IMR-90 (cell line): ENCODE measurements around the gene HIVEP3. TPM values are rescaled to one million over a fixed set of nuclear protein-coding genes. Genes with fewer than 3 reads are reported as not detected.

ENCODE experiments used
- ATAC-seq: fragments of 200-7000 bp; cut with Tn5 transposase; 2 replicates; pipeline ENCODE4 v1.9.1; 2020; ENCODE audit warnings: low read depth, mild to moderate bottlenecking, moderate library complexity
- BruUV-seq: library from RNA; stranded (reverse); fragments of 400-500 nt; replicated peaks from 2 replicates; lab custom pipeline; 2021; lab: Mats Ljungman, UMichigan
- CTCF ChIA-PET: fragments of 300-600 bp; formaldehyde crosslinking; extraction: SDS; loops from one replicate; lab custom pipeline; 2021; ENCODE audit warnings: antibody characterized with exemption; lab: Yijun Ruan, JAX
- POLR2A ChIA-PET: fragments of 300-600 bp; sonication (Branson Sonifier 250); formaldehyde crosslinking; loops from one replicate; lab custom pipeline; 2022; ENCODE audit warnings: antibody characterized with exemption; ENCODE audit not compliant: unreplicated experiment; lab: Charles Lee
- DNase-seq: peaks from one replicate; pipeline ENCODE4 v3.0.0; 2013
- H2AFZ ChIP-seq: replicated peaks from 2 replicates; pipeline ENCODE3; 2013; ENCODE audit warnings: low read length, mild to moderate bottlenecking; ENCODE audit not compliant: poor library complexity
- H2AK5ac ChIP-seq: 2 replicates; pipeline ENCODE4 v1.6.1; 2013; ENCODE audit warnings: low read depth, low read length, inconsistent platforms
- H2AK9ac ChIP-seq: replicated peaks from 2 replicates; pipeline ENCODE3; 2013; ENCODE audit warnings: mild to moderate bottlenecking, low read depth, low read length, moderate library complexity; ENCODE audit not compliant: poor library complexity
- H2BK120ac ChIP-seq: 2 replicates; pipeline ENCODE4 v1.6.1; 2013; ENCODE audit warnings: low read depth, low read length, inconsistent platforms
- H2BK15ac ChIP-seq: 3 replicates; pipeline ENCODE4 v1.6.1; 2013; ENCODE audit warnings: low read depth, low read length, inconsistent platforms
- H2BK20ac ChIP-seq: 2 replicates; pipeline ENCODE4 v1.6.1; 2013; ENCODE audit warnings: low read depth, mild to moderate bottlenecking, inconsistent platforms, low read length, moderate library complexity
- H2BK5ac ChIP-seq: 2 replicates; pipeline ENCODE4 v1.6.1; 2013; ENCODE audit warnings: mild to moderate bottlenecking, low read depth, low read length, inconsistent platforms; ENCODE audit not compliant: poor library complexity, severe bottlenecking
- H3K14ac ChIP-seq: replicated peaks from 2 replicates; pipeline ENCODE4 v1.6.1; 2013; ENCODE audit warnings: low read depth, low read length, inconsistent platforms
- H3K18ac ChIP-seq: 2 replicates; pipeline ENCODE4 v1.6.1; 2013; ENCODE audit warnings: low read depth, low read length, control low read depth
- H3K23ac ChIP-seq: 2 replicates; pipeline ENCODE4 v1.6.1; 2013; ENCODE audit warnings: low read depth, low read length, inconsistent platforms
- H3K27ac ChIP-seq: 2 replicates; pipeline ENCODE4 v1.5.1; 2013; ENCODE audit warnings: mild to moderate bottlenecking, control low read depth, low read length; ENCODE audit not compliant: insufficient read depth
- H3K27me3 ChIP-seq: 2 replicates; pipeline ENCODE4 v1.6.1; 2013; ENCODE audit warnings: low read length; ENCODE audit not compliant: control insufficient read depth, insufficient read depth
- H3K36me3 ChIP-seq: 2 replicates; pipeline ENCODE4 v1.6.1; 2013; ENCODE audit warnings: low read length, mixed read lengths; ENCODE audit not compliant: control insufficient read depth, insufficient read depth
- H3K4ac ChIP-seq: 2 replicates; pipeline ENCODE4 v1.6.1; 2013; ENCODE audit warnings: low read depth, low read length, inconsistent platforms
- H3K4me1 ChIP-seq: 2 replicates; pipeline ENCODE4 v1.6.1; 2013; ENCODE audit warnings: low read length, mixed read lengths; ENCODE audit not compliant: control insufficient read depth, insufficient read depth
- H3K4me2 ChIP-seq: 2 replicates; pipeline ENCODE4 v1.6.1; 2013; ENCODE audit warnings: low read depth, mild to moderate bottlenecking, control low read depth, low read length, moderate library complexity
- H3K4me3 ChIP-seq: 2 replicates; pipeline ENCODE4 v1.5.1; 2013; ENCODE audit warnings: low read depth, mild to moderate bottlenecking, control low read depth, low read length, moderate library complexity; ENCODE audit not compliant: insufficient read depth
- H3K56ac ChIP-seq: 2 replicates; pipeline ENCODE4 v1.6.1; 2013; ENCODE audit warnings: low read length, inconsistent platforms; ENCODE audit not compliant: insufficient read depth; ENCODE audit errors: extremely low read depth
- H3K79me1 ChIP-seq, 2 experiments: 2 replicates each; pipeline ENCODE4 v1.6.1; 2013; ENCODE audit warnings: low read length in 2 of 2, inconsistent platforms in 1 of 2, low read depth in 1 of 2
- H3K9ac ChIP-seq: 2 replicates; pipeline ENCODE4 v1.6.1; 2013; ENCODE audit warnings: low read depth, low read length, control low read depth
- H3K9me1 ChIP-seq: 2 replicates; pipeline ENCODE4 v1.6.1; 2013; ENCODE audit warnings: low read length, inconsistent platforms; ENCODE audit not compliant: insufficient read depth
- H3K9me3 ChIP-seq: 2 replicates; pipeline ENCODE4 v1.6.1; 2013; ENCODE audit warnings: low read length; ENCODE audit not compliant: control insufficient read depth, insufficient read depth
- H4K20me1 ChIP-seq: 2 replicates; pipeline ENCODE4 v1.6.1; 2013; ENCODE audit warnings: low read length, inconsistent platforms; ENCODE audit not compliant: insufficient read depth
- H4K5ac ChIP-seq: 2 replicates; pipeline ENCODE4 v1.6.1; 2013; ENCODE audit warnings: mild to moderate bottlenecking, low read depth, low read length, control low read depth
- H4K8ac ChIP-seq, 2 experiments: 2 replicates each; pipeline ENCODE4 v1.6.1; 2013; ENCODE audit warnings: low read depth in 2 of 2, low read length in 2 of 2, control low read depth in 1 of 2, inconsistent platforms in 1 of 2
- H4K91ac ChIP-seq: 2 replicates; pipeline ENCODE4 v1.6.1; 2013; ENCODE audit warnings: low read depth, low read length, inconsistent platforms; ENCODE audit not compliant: insufficient read depth
- BHLHE40 ChIP-seq: fragments of 150-350 bp; IDR thresholded peaks from 2 replicates; pipeline ENCODE4 v1.6.1; 2016; ENCODE audit warnings: mild to moderate bottlenecking, low read depth, low read length
- CEBPB ChIP-seq: IDR thresholded peaks from 2 replicates; pipeline ENCODE4 v1.6.1; 2012; ENCODE audit warnings: low read depth, low read length, improper control_type of control experiment
- FOS ChIP-seq: fragments of 150-350 bp; IDR thresholded peaks from 2 replicates; pipeline ENCODE4 v1.6.1; 2016; ENCODE audit warnings: low read depth, low read length
- MAFK ChIP-seq: IDR thresholded peaks from 2 replicates; pipeline ENCODE4 v1.6.1; 2012; ENCODE audit warnings: low read depth, low read length, improper control_type of control experiment
- MAZ ChIP-seq: IDR thresholded peaks from 2 replicates; pipeline ENCODE4 v1.6.1; 2012; ENCODE audit warnings: low read depth, mild to moderate bottlenecking, low read length, improper control_type of control experiment, moderate library complexity, borderline replicate concordance
- MXI1 ChIP-seq: IDR thresholded peaks from 2 replicates; pipeline ENCODE4 v1.6.1; 2012; ENCODE audit warnings: low read depth, mild to moderate bottlenecking, low read length, moderate library complexity, borderline replicate concordance
- POLR2A ChIP-seq: IDR thresholded peaks from 2 replicates; pipeline ENCODE4 v1.6.1; 2012; ENCODE audit warnings: mild to moderate bottlenecking, low read depth, low read length
- RAD21 ChIP-seq: IDR thresholded peaks from 2 replicates; pipeline ENCODE4 v1.6.1; 2012; ENCODE audit warnings: low read length, improper control_type of control experiment
- RCOR1 ChIP-seq: IDR thresholded peaks from 2 replicates; pipeline ENCODE4 v1.6.1; 2012; ENCODE audit warnings: mild to moderate bottlenecking, low read length, improper control_type of control experiment; ENCODE audit not compliant: insufficient replicate concordance
- RFX5 ChIP-seq: IDR thresholded peaks from 2 replicates; pipeline ENCODE4 v1.8.0; 2012; ENCODE audit warnings: low read depth, mild to moderate bottlenecking, low read length, moderate library complexity
- WGBS, 2 experiments: methylation state at CpG; one replicate each; pipeline versions ENCODE4 v1.1.5 to v1.1.7; 2013; ENCODE audit warnings: missing lambda C conversion rate in 2 of 2; ENCODE audit not compliant: insufficient read length in 1 of 2; ENCODE audit errors: extremely low coverage in 2 of 2; 5-methylcytosine and 5-hydroxymethylcytosine counted together
- dilution Hi-C: fragments of 300-500 bp; cut with HindIII; formaldehyde crosslinking; loops from one replicate; pipeline ENCODE4 v1.14.3; 2018; ENCODE audit warnings: low sequenced_read_pairs; ENCODE audit not compliant: unreplicated experiment
- in situ Hi-C: fragments of 300-500 bp; cut with MboI; formaldehyde crosslinking; loops from 3 replicates; pipeline ENCODE4 v1.14.3; 2019; ENCODE audit warnings: low sequenced_read_pairs, inconsistent platforms, mixed read lengths
- intact Hi-C: fragments of 100-400 bp; cut with micrococcal nuclease; formaldehyde crosslinking; loops from 2 replicates; pipeline ENCODE4 v1.10.0; 2022
- polyA plus RNA-seq, 3 experiments: library from polyadenylated mRNA; depleted of rRNA; stranded (reverse); fragments of >200 nt; gene quantifications; 2 replicates each; pipeline ENCODE4 v1.2.3, GENCODE V29; 2012; ENCODE audit warnings: low replicate concordance in 1 of 3
- total RNA-seq: library from RNA; depleted of rRNA; stranded (reverse); fragments of >200 nt; gene quantifications from 2 replicates; pipeline ENCODE4 v1.2.3, GENCODE V29; 2012
- TF ChIP-seq, protein P1 (sequence below): conservative IDR thresholded peaks from 2 replicates; pipeline ENCODE4 v1.5.1; 2012; ENCODE audit warnings: mild to moderate bottlenecking, low read depth, low read length, improper control_type of control experiment
- TF ChIP-seq, protein P2 (sequence below): fragments of 150-350 bp; IDR thresholded peaks from 2 replicates; pipeline ENCODE4 v1.6.1; 2017; ENCODE audit warnings: mild to moderate bottlenecking, antibody characterized with exemption, low read length, low read depth

The HIVEP3 gene
- total and polyA plus RNA-seq, 2 of the 4 experiments (the other 2 are of a cell fraction) = 1.4 to 4.0 TPM

DNA sequence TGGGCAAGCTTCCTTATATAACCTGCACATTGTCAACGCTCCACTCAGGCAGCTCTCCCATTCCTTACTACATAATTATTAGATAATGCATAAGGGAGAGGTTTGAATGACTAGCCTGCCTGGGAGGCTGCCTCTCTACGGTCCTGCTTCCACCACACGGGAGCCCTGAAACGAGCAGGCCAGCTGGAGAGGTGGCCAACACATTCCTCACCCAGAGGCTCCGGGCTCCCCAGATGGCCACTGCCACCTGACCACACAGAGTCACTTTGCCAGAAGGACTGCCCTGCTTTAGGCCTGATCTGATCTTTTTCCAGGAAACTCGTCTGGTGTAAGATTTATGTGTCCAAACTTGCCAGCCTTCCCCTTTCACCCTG is 27.9 kb downstream of the HIVEP3 start:
- WGBS, 2 experiments = no CpG with 5 or more reads among the region's 6 CpGs
- no peak overlapping the region for H3K56ac ChIP-seq
- intact Hi-C loops = no loop called here
- no peak overlapping the region for H2BK5ac ChIP-seq
- H3K9me3 ChIP-seq = no peaks in the 10 kb centered on the region
- H2AFZ ChIP-seq = peak overlapping the region; percentile 89
- H4K8ac ChIP-seq = peak overlapping the region; percentile 58 to 77
- H3K27me3 ChIP-seq = no peaks in the 10 kb centered on the region
- H4K5ac ChIP-seq = peak overlapping the region; percentile 31; the same call in 1 of the 2 replicates
- dilution Hi-C loops = no loop called here
- H3K36me3 ChIP-seq = no peaks in the 10 kb centered on the region
- peaks cover 17% of the 10 kb centered on the region; the same call in 1 of the 2 replicates for H3K9me1 ChIP-seq
- peaks cover 10% of the 10 kb centered on the region for H3K4me1 ChIP-seq
- H3K4me2 ChIP-seq = 0 out of 2 replicates have a peak overlapping the region, but pooled peaks have one; percentile 92
- no peak overlapping the region for H3K27ac ChIP-seq
- CTCF ChIA-PET = interaction anchor here (1.4 kb wide), 1 partner anchor 42 kb away, joined by 3 read pairs; no protein-coding TSS in a partner anchor
- H3K23ac ChIP-seq = peak overlapping the region; percentile 10; the same call in 1 of the 2 replicates
- DNase-seq = peak; percentile 29
- H3K79me1 ChIP-seq = no peaks in the 10 kb centered on the region
- H2AK9ac ChIP-seq = no peak overlapping the region
- H4K91ac ChIP-seq = peak overlapping the region; percentile 24; the same call in 1 of the 2 replicates
- no peaks in the 10 kb centered on the region for H4K20me1 ChIP-seq
- H3K14ac ChIP-seq = 0 out of 2 replicates have a peak overlapping the region, but pooled peaks have one; percentile 13
- TF ChIP-seq BHLHE40 = no peak
- no peak for TF ChIP-seq RCOR1
- no peak for TF ChIP-seq RFX5
- no peak for TF ChIP-seq POLR2A
- no peak for TF ChIP-seq FOS
- TF ChIP-seq, protein P1, sequence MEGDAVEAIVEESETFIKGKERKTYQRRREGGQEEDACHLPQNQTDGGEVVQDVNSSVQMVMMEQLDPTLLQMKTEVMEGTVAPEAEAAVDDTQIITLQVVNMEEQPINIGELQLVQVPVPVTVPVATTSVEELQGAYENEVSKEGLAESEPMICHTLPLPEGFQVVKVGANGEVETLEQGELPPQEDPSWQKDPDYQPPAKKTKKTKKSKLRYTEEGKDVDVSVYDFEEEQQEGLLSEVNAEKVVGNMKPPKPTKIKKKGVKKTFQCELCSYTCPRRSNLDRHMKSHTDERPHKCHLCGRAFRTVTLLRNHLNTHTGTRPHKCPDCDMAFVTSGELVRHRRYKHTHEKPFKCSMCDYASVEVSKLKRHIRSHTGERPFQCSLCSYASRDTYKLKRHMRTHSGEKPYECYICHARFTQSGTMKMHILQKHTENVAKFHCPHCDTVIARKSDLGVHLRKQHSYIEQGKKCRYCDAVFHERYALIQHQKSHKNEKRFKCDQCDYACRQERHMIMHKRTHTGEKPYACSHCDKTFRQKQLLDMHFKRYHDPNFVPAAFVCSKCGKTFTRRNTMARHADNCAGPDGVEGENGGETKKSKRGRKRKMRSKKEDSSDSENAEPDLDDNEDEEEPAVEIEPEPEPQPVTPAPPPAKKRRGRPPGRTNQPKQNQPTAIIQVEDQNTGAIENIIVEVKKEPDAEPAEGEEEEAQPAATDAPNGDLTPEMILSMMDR = no peak
- TF ChIP-seq, protein P2, sequence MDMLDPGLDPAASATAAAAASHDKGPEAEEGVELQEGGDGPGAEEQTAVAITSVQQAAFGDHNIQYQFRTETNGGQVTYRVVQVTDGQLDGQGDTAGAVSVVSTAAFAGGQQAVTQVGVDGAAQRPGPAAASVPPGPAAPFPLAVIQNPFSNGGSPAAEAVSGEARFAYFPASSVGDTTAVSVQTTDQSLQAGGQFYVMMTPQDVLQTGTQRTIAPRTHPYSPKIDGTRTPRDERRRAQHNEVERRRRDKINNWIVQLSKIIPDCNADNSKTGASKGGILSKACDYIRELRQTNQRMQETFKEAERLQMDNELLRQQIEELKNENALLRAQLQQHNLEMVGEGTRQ = no peak
- TF ChIP-seq RAD21 = no peak
- TF ChIP-seq MAFK = no peak
- no peak for TF ChIP-seq MAZ
- no peak for TF ChIP-seq CEBPB
- no peak for TF ChIP-seq MXI1
- in situ Hi-C loops = no loop called here
- POLR2A ChIA-PET = no interaction called here
- ATAC-seq = peak; percentile 33
- no peak overlapping the region for H3K4me3 ChIP-seq
- H3K9ac ChIP-seq = peak overlapping the region; percentile 7; the same call in 1 of the 2 replicates
- H2AK5ac ChIP-seq = no peak overlapping the region
- H3K18ac ChIP-seq = no peak overlapping the region
- peak overlapping the region; percentile 55; the same call in 1 of the 3 replicates for H2BK15ac ChIP-seq
- no peak overlapping the region for H2BK20ac ChIP-seq
- peak overlapping the region; percentile 42; the same call in 1 of the 2 replicates for H3K4ac ChIP-seq
- peak overlapping the region; percentile 30; the same call in 1 of the 2 replicates for H2BK120ac ChIP-seq
- BruUV-seq = no TSS peak
